GM18870 (cell line): ENCODE measurements around the gene BACE1.

ENCODE experiments used
- ATAC-seq: cut with Tn5 transposase; IDR thresholded peaks from one replicate; pipeline ENCODE4 v1.9.1; 2021; ENCODE audit warnings: moderate library complexity; ENCODE audit not compliant: unreplicated experiment

BACE1 gene

DNA sequence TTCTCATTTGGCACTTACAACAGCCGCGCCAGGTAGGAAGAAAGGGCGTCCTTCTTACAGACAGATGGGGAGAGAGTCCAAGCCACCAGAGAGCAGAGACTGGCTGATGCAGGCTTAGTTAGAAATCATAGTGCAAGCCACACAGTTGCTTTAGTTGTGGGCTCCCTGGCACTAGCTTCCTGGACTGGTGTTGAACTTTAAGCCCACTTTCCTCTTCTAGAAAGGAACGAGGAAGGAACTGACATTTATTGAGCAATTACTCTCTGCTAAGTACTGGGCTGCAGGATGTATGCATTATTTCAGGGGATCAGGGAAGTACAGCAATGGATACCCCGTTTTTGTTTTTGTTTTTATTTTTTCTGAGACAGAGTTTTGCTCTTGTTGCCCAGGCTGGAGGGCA, 3.0 kb downstream of the BACE1 start:
- no peak for ATAC-seq

GRCh38 chr11:117309310-117309709, 6.7 kb downstream of the BACE1 start:
- no peak for ATAC-seq

- ATAC-seq: no peak
Observed at GRCh38 chr11:117305145-117305544, 10.9 kb downstream of the BACE1 start.

DNA sequence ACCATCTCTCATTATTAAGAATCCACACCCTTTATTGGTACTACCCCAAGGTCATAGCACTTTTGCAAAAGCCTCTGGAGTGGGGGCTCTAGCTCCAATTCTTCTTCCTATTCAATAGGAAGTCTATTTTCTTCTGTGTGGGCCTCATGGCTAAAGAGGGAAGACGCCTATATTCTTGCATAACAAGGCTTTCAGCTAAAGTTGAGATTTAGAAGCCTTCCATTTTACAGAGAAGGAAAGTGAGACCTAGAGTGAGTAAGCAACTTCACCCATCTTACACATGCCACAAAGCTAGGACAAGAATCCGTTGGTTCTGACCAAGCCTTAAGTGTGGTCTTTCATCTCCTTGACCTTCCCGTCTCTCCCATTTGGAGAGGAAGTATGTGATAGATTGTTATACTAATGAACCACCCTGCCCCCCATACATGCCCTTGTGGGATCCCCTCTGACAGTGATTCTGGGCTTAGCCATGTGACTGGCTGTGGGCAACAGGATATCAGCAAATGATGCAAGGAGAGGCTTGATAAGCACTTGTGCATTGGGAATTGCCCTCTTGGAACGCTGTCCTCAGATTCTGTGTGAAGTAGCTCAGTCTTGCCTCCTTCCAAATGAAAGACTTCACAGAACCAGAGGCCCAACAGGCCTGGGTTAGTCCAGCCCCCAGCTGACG, 12.3 kb downstream of the BACE1 start:
- ATAC-seq: no peak

DNA sequence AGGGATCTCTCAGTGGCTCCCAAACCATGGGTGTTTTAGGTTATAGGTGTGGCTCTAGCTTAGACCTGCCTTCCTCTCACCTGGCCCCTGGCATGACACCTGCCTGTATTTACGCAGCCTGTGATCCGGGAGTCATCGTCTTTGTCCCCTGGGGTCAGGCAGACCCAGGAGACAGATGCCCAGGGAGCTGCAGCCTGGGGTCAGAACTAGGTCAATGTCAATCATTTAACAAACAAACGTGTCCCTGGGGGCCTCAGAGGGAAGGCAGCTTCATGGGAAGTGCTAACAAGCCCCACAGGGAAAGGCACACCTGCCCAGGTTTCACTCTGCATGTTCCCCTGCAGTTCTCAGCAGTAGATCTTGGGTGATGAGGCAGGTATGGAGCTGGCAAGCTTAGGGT, 13.0 kb downstream of the BACE1 start:
- no peak for ATAC-seq

GRCh38 chr11:117302228-117302627, 13.8 kb downstream of the BACE1 start:
- no peak for ATAC-seq

- ATAC-seq: no peak
Observed at GRCh38 chr11:117300773-117301172, 15.3 kb downstream of the BACE1 start.

DNA sequence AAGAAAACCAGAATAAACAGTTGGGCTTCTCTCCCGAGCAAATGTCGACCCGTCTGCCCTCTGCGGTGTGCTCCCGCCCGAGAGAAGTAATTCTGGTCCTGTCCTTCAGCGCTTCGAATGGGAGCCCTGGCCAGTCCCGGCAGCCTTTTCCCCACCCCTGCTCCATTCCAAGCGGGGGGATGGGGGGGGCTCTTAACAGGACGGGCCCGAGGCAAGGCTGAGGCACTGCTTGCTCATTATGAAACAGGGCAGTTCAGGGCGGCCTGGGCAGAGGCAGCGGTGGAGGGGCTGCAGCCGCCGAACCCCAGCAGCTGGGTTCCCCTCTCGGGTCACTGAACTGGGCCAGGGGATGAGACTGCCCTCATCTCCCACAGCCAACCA, 15.8 kb downstream of the BACE1 start:
- ATAC-seq: no peak

DNA sequence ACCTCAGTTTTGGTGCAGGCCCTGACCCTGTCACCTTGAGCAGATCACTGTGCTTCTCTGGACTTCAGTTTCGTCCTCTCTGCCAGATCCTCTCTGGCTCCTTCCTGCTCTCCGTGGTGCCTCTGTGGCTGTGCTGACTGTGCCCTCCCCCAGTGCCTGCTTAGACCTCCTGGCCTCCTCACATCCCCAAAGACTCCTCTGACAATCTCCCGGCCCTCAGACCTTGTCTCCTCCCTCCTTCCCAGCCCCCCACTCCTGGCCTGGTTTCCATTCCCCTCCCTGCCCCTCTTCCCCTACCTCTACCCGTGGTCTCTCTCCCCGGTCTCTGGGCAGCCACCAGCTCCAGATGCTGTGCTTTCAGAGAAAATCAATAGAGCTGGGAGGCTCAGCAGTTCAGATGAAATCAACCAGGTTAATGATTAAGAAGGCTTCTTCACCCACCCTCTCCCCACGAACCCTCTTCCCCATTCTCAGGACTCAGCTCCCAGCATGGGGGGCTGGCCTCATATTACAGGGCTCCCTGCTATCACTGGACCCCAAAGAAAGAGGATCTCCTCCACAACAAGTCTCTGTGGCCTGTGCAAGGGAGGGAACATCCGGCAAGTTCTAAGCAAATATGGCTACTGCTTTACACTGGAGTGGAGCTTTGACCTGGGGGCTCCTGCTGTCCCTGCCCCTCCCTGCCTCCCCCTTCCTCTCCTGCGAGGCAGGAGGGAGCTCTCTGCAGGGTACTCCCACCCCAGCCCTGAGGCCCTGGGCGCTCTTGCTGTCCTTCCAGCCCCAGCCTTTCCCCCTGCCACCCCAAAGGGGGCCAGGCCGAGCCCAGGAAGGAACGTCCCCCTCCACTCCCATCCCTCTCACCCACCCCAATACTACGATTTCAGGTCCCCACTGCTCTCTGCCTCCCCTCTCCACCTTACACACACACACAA, 16.4 kb downstream of the BACE1 start:
- ATAC-seq: no peak

GRCh38 chr11:117298195-117298594, 17.9 kb downstream of the BACE1 start:
- no peak for ATAC-seq

- ATAC-seq: no peak
Observed at GRCh38 chr11:117296881-117297280, 19.2 kb downstream of the BACE1 start.

GRCh38 chr11:117295438-117296137, 20.5 kb downstream of the BACE1 start:
- ATAC-seq: no peak

- ATAC-seq: no peak
Observed at GRCh38 chr11:117292616-117293015, 23.4 kb downstream of the BACE1 start.

GRCh38 chr11:117290809-117291396, 25.2 kb downstream of the BACE1 start, which contains the start of gene BACE1-AS:
BACE1-AS (plus strand) TSS chr11:117291346.
- ATAC-seq: no peak

DNA sequence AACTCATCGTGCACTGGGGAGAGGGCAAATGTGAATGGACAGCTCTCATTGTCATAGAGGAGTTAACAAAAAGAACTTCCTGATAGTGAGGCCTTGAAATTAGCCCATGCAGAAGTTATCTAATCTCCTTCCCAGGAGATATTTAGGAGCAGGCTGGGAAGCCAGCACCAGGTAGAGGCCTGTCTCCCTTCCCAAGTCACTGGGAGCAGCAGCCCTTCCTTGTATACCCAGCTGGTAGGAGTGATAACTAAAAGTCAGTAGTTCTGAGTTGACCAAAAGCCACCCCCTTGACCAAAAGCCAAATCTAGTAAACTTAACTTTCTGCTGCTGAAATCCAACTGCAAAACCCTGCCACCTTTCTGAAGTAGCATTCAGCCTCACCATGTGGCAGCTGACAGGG, 26.3 kb downstream of the BACE1 start:
- no peak for ATAC-seq

- ATAC-seq: no peak
Observed at GRCh38 chr11:117287668-117288067, 28.4 kb downstream of the BACE1 start.

DNA sequence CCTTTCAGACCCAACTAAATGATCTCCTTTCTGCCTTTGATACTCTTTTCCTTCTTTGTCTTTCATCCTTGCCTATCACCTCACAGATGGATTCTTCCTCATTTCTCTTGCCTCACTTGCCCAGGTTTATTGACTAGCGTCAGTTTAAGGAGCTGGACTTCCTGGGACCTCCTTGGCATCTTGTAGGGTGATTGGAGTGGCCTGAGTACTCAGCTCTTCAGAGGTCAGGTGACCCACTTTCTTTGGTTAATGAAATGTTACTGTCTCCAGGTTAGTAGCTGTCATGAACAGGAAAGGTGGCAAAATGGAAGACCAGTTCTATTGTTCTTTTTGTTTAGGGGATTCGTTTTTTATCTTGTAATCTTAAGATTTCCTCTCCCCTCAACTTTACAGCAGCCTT, 29.5 kb downstream of the BACE1 start:
- no peak for ATAC-seq

DNA sequence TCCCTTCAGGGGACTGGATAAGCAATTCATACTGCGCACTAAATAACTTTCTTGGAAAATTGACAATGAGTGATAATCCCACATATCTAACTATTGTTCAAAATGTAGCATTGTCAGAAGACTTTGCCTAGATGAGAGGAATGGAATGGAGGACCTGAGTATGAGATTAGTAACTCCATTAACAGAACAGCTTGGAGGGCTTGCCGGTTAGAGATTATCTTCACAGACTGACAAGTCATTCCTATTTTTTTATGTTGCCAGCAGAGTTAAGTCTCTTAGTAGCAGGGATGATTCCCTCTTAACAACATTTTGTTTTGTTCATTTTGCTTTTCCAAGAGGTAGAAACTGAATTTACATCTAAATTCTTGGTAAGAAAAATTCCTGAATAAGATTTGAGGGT, 32.0 kb downstream of the BACE1 start:
- no peak for ATAC-seq

GRCh38 chr11:117282956-117283355, 33.1 kb downstream of the BACE1 start:
- ATAC-seq: no peak

- ATAC-seq: no peak
Observed at GRCh38 chr11:117281869-117282268, 34.2 kb downstream of the BACE1 start.

- no peak for ATAC-seq
Observed at GRCh38 chr11:117281159-117281558, 34.9 kb downstream of the BACE1 start.
